ENCODE measurements around the gene LMNTD2.
"Not testable (repeated sequence)": the region's sequence is repeated elsewhere in the genome, so short reads cannot be mapped to it uniquely, and the experiment has no call there.

The LMNTD2 gene

DNA sequence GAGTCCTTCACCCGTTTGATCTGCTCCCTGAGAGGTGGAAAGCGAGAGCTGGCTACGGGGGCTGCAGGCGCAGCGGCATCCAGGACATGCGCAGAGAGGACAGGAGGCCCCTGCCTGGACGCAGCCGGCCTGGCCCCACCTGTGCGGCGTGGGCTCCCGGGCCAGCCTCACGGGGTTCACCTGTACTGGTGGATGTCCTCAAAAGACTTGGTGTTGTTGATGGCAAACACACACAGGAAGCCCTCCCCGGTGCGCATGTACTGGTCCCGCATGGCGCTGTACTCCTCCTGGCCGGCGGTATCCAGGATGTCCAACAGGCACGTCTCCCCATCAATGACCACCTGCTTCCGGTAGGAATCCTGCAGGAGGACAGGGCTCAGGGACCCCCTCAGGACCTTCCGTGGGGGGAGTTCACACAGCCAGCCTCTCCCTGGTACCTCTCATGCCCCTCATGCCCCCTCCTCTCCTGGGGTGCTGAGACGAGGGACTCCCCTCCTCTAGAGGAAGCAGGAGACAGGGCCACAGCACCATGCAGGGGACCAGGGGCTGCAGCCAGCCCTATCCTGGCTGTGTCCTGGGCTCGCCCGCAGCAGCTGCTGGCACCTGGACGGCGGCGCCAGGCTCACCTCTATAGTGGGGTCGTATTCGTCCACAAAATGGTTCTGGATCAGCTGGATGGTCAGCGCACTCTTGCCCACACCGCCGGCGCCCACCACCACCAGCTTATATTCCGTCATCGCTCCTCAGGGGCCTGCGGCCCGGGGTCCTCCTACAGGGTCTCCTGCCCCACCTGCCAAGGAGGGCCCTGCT lies 26.7 kb downstream of the LMNTD2 start:
- no peak for DNase-seq (ENCODE audit: low read depth)

DNA sequence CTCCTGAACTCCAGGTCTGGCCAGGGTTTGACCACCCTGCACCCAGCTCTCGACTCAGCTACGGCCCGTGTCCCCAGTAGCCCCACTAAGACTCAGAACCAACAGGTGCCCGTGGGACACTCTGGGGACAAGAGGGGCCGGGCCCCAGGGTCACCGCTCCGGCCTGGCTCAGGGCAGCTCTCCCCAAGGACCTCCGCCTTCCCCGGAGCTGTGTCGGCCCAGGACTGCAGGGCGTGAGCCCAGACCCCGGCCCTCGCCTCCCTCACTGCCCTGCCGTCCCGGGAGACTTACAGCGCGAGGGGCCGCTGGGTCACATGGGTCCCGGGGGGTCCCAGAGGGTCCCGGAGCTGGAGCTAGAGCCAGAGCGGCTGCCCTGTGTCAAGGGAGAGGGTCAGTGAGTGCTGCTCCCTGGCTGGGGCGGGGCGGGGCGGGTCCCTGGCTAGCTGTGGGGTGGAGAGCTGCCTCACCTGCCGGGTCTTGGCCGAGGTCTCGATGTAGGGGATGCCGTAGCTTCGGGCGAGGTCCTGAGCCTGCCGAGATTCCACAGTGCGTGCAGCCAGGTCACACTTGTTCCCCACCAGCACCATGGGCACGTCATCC lies 27.5 kb downstream of the LMNTD2 start:
- no peak for DNase-seq (ENCODE audit: low read depth)

DNA sequence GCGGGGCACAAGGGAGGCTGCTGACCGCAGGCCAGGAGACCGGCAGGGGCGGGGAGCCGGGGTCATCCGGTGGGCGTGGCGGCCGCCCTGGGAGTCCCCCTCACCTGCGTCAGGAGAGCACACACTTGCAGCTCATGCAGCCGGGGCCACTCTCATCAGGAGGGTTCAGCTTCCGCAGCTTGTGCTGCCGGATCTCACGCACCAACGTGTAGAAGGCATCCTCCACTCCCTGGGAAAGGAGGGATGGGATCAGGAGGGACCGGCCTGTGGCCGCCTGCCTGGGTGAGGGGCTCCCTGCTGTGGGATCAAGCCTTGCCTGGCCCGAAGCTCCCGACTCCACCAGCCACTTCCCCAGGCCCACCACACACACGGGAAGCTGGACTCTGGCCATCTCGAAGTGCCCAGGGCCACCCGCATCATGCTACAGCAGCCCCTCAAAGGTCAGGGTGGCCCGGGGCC lies 28.0 kb downstream of the LMNTD2 start:
- no peak for DNase-seq (ENCODE audit: low read depth)

- no peak for DNase-seq (ENCODE audit: low read depth)
These were observed 28.5 kb downstream of the LMNTD2 start for GRCh38 chr11:531919-532526.

GRCh38 chr11:530960-531831 lies 29.3 kb downstream of the LMNTD2 start:
- DNase-seq (ENCODE audit: low read depth) = no peak

GRCh38 chr11:529728-530411 lies 30.7 kb downstream of the LMNTD2 start:
- no peak for DNase-seq (ENCODE audit: low read depth)

GRCh38 chr11:528815-529727 lies 31.5 kb downstream of the LMNTD2 start:
- DNase-seq (ENCODE audit: low read depth) = no peak

- no peak for DNase-seq (ENCODE audit: low read depth)
These were observed 32.2 kb downstream of the LMNTD2 start for GRCh38 chr11:528166-528814.

- no peak for DNase-seq (ENCODE audit: low read depth)
These were observed 34.3 kb downstream of the LMNTD2 start for GRCh38 chr11:526192-526591.

DNA sequence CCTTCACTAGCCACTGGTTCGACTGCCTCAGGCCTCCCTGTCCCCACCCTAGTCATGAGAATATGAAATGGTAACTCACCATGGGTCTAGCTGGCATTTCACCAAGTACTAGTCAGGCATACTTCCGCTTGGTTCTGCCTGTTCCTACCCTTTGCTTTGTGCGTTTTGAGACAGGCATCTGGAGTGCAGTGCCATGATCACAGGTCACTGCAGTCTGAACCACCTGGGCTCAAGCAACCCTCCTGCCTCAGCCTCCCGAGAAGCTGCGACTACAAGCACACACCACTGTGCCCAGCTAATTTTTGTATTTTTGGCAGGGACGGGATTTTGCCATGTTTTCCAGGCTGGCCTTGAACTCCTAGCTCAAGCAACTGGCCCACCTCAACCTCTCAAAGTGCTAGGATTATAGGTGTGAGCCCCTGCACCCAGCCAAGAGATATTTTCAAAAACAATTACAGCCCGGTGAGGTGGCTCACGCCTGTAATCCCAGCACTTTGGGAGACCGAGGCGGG lies 39.3 kb downstream of the LMNTD2 start:
- no peak for DNase-seq (ENCODE audit: low read depth)

DNA sequence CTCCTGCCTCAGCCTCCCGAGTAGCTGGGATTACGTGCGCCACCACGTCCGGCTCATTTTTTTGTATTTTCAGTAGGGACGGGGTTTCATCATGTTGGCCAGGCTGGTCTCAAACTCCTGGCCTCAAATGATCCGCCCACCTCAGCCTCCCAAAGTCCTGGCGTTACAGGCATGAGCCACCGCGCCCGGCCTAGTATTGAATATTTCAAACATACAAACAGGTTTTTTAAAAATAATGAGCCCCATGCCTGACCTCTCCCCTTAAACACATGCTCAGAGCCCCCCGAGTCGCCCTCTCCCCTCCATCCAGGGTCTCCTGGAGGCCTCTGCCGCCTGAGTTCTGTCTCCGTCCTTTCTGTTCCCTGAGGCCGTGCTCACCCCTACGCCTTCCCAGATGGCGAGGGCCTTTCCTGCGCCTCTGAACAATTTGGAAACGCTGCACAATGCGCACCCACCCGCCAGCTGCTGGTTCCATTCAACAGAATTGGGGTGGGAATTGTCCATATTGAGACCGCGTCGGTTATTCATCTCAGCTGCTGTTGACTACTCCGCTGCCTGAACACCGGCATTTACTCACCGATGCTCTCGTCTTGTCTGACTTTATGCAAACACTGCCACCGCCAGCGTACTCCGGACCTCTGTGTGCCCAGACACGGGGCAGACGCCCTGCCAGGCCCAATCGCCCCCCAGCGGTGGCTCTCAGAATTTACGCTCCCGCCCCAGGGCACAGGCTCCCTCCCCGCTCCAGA lies 39.9 kb downstream of the LMNTD2 start:
- no peak for DNase-seq (ENCODE audit: low read depth)

DNA sequence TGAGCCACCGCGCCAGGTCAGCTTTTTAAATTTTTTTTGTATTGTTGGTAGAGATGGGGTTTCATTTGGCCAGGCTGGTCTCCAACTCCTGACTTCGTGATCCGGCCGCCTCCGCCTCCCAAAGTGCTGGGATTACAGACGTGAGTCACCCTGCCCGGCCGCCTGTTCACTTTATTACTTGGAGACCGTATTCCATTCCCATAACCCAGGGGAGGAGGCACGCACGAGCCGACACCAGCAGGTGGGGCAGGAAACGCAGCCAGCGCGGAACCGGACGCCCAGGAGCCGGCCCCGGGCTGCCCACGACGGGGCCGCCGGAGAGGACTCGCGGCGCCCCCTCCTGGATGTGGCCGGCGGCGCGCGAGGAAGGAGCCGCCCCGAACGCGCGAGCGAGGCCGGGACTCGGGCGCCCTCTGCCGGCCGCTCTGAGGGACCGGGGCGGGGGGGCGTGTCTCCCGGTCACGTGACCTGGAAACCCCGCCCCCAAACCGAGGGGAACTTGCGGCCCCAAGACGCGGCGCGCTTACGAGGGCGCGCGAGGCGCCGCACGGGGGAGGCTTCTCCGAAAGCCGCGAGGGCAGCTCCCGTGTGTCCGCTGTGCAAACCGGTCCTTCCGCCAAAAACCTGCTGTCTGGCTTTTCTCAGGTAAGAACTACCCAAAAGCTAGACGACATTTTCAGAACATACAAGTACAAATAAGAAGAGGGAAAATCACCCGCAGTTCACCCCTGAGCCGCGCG lies 41.9 kb downstream of the LMNTD2 start:
- peak; percentile 86 for DNase-seq (ENCODE audit: low read depth)

- DNase-seq (ENCODE audit: low read depth) = not testable (repeated sequence)
These were observed 43.4 kb downstream of the LMNTD2 start for GRCh38 chr11:516918-517685.

DNA sequence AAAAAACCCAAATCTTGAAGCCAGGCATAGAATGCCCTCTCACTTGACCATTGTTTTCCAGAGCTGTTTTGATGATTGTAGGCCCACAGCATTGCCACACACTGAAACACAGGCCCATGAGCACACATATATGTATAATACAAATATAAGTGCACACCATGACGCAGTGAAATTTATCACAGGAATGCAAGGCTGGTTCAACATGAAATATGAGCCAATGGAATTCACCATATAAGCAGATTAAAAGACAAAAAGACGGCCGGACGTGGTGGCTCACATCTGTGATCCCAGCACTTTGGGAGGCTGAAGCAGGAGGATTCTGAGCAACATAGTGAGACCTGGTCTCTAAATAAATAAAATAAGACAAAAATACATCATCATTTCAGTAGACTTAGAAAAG lies 44.1 kb downstream of the LMNTD2 start:
- DNase-seq (ENCODE audit: low read depth) = no peak

DNA sequence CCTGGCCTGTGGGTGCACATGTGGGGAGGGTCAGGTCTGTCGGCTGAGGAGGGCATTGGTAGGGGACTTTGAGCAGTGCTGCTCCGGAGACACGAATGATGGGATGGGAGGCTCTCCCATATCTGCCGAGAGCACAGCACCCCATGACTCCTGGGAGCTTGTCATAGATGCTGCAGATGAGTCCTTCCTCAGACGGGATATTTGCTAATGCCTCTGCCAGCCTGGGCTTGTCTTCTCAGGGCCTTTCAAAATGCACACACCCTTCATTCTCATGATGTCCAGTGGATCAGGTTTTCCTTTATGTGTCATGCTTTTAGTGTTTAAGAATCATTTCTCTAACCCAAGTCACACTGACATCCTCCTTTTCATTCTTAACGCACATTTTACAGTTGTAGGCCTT lies 45.4 kb downstream of the LMNTD2 start:
- no peak for DNase-seq (ENCODE audit: low read depth)

DNA sequence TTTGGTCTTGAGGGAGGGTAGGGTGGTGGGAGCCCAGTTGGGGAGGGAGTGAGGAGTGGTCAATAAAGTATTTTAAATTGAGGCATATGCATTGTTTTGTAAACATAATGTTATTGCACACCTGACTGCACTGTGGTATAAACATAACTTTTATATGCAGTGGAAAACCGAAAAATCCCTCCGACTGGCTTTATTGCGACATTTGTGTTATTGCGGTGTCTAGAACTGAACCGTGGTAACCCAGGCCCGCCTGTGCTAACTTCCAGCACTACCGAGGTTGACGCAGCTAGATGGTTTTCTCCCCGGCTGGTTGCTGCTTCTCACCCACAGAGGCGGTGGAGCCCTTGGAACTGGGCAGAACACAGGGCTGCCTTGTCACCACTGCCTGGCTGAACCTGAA lies 45.9 kb downstream of the LMNTD2 start:
- DNase-seq (ENCODE audit: low read depth) = no peak

- no peak for DNase-seq (ENCODE audit: low read depth)
These were observed 47.6 kb downstream of the LMNTD2 start for GRCh38 chr11:512761-513595.

Data from activated T-cell treated with anti-CD3 and anti-CD28 coated beads for 1 hour (primary cell).